ENCODE measurements around the gene NOTCH2. TPM values are rescaled to one million over a fixed set of nuclear protein-coding genes. Genes with fewer than 3 reads are reported as not detected.

Gene NOTCH2
- total and polyA plus RNA-seq, 8 donors: 0.92 to 191 (median 30.4) TPM

GRCh38 chr1:119906927-119907652 is 162.4 kb downstream of the NOTCH2 start:
- intact Hi-C loops (cut with DNase I; ENCODE audit: low total_unique reads): no loop called here
- no peak for DNase-seq
- 86 to 93% (median 89%) methylated on average over 4 of the region's 4 CpGs for WGBS, 5 donors
- Histone ChIP-seq H3K9me3 (peaks cover 0 to 12% (median 5%) of the 10 kb centered on the region in 4 donors), H3K4me1 (no peaks in the 10 kb centered on the region), H3K27me3 (no peaks in the 10 kb centered on the region), H3K4me3 (no peak overlapping the region), H3K27ac (no peak overlapping the region), H3K36me3 (no peaks in the 10 kb centered on the region)
- TF ChIP-seq POLR2A (IDR thresholded peaks at IDR 0.05) (no peak), EP300 (IDR thresholded peaks at IDR 0.05) (no peak), POLR2AphosphoS5 (IDR thresholded peaks at IDR 0.05) (no peak)
- TF ChIP-seq, protein P1, sequence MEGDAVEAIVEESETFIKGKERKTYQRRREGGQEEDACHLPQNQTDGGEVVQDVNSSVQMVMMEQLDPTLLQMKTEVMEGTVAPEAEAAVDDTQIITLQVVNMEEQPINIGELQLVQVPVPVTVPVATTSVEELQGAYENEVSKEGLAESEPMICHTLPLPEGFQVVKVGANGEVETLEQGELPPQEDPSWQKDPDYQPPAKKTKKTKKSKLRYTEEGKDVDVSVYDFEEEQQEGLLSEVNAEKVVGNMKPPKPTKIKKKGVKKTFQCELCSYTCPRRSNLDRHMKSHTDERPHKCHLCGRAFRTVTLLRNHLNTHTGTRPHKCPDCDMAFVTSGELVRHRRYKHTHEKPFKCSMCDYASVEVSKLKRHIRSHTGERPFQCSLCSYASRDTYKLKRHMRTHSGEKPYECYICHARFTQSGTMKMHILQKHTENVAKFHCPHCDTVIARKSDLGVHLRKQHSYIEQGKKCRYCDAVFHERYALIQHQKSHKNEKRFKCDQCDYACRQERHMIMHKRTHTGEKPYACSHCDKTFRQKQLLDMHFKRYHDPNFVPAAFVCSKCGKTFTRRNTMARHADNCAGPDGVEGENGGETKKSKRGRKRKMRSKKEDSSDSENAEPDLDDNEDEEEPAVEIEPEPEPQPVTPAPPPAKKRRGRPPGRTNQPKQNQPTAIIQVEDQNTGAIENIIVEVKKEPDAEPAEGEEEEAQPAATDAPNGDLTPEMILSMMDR (IDR thresholded peaks at IDR 0.05): no peak

GRCh38 chr1:119903443-119903835 is 166.0 kb downstream of the NOTCH2 start:
- intact Hi-C loops (cut with DNase I; ENCODE audit: low total_unique reads): no loop called here
- H3K36me3 ChIP-seq: no peaks in the 10 kb centered on the region
- H3K27me3 ChIP-seq: no peaks in the 10 kb centered on the region
- TF ChIP-seq POLR2AphosphoS5 (IDR thresholded peaks at IDR 0.05) (no peak), POLR2A (IDR thresholded peaks at IDR 0.05) (no peak), EP300 (IDR thresholded peaks at IDR 0.05) (no peak)
- TF ChIP-seq, protein P1 (IDR thresholded peaks at IDR 0.05): no peak
- H3K27ac ChIP-seq: no peak overlapping the region
- H3K4me3 ChIP-seq: no peak overlapping the region
- H3K9me3 ChIP-seq: peaks cover 0 to 12% (median 5%) of the 10 kb centered on the region in 4 donors
- H3K4me1 ChIP-seq: no peaks in the 10 kb centered on the region
- no peak for DNase-seq

DNA sequence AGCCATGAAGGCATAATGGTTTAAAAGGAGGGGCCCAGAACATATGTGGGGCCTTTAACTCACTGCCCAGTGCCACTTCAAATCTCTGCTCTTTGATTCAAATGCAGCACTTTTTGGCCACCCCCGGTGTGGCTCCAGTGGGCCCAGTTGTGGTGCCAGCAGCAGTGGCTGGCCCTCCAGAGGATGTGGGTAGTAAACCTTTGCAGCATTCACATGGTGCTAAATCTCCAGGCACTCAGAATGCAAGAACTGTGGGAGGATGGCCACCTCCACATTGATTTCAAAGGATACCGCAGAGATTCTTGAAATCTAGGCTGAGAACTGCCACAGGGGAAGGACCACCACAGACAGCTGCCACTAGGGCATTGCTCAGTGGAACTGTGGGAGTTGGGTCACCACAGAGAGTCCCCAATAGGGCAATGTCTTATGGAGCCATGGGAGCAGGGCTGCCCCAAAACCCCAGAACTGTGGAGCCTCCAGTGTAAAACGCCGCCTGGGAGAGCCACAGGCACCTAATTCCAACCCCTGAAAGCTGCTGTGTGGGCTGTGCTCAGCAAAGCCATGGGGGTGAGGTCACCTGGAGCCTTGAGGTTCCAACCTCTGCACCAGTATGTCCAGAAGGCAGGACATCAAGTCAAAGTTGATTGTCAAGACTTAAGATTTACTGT is 166.6 kb downstream of the NOTCH2 start:
- H3K4me3 ChIP-seq: no peak overlapping the region
- no peaks in the 10 kb centered on the region for H3K36me3 ChIP-seq
- DNase-seq: no peak
- no peaks in the 10 kb centered on the region for H3K4me1 ChIP-seq
- TF ChIP-seq POLR2A (IDR thresholded peaks at IDR 0.05): no peak
- TF ChIP-seq, protein P1 (IDR thresholded peaks at IDR 0.05): no peak
- no peak for TF ChIP-seq POLR2AphosphoS5 (IDR thresholded peaks at IDR 0.05)
- TF ChIP-seq EP300 (IDR thresholded peaks at IDR 0.05): no peak
- 86 to 93% (median 91%) methylated on average over 1 to 4 of the region's 4 CpGs for WGBS, 5 donors
- intact Hi-C loops (cut with DNase I; ENCODE audit: low total_unique reads): no loop called here
- H3K27ac ChIP-seq: no peak overlapping the region
- no peaks in the 10 kb centered on the region for H3K27me3 ChIP-seq
- peaks cover 0 to 12% (median 5%) of the 10 kb centered on the region in 4 donors for H3K9me3 ChIP-seq

DNA sequence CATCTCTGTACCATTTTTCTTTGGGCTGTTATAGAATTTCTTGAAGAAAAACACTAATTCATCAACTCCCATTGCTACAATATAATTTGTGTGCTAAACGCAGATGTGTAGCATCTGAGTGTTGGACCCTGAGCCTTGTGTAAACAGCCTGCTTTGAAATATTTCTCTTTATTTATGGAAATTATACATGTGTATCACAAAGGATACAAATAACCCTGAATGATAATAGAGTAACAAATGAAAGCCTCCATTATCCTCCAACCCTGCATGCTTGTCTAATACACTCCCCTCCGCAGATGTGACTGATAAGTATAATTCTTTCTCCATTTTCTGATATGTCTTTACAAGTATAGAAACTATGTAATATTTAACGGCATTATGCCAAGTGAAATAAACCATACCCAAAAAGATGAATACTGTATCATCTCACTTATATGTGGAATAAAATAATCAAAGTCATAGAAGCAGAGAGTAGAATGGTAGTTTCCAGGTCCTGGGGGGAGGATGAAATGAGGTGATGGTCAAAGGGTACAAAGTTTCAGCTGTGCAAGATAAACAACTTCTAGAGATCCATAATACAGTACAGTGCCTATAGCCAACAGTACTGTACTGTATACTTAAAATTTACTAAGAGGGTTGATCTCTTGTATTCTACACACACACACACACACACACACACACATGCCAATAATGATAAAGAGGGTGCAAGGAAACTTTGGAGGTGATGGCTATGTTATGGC is 170.3 kb downstream of the NOTCH2 start:
- DNase-seq: no peak
- Histone ChIP-seq H3K27me3 (peaks cover 0 to 15% (median 0%) of the 10 kb centered on the region in 3 donors), H3K4me1 (no peaks in the 10 kb centered on the region), H3K27ac (no peak overlapping the region), H3K36me3 (no peaks in the 10 kb centered on the region), H3K9me3 (no peaks in the 10 kb centered on the region), H3K4me3 (no peak overlapping the region)
- TF ChIP-seq EP300 (IDR thresholded peaks at IDR 0.05): no peak
- TF ChIP-seq POLR2A (IDR thresholded peaks at IDR 0.05): no peak
- intact Hi-C loops (cut with DNase I; ENCODE audit: low total_unique reads): no loop called here
- 79 to 87% (median 82%) methylated on average over 3 of the region's 3 CpGs for WGBS, 5 donors
